Neural cell (in vitro differentiated cells): Measurements from ENCODE around the gene NRF1. TPM values are rescaled to one million over a fixed set of nuclear protein-coding genes. Genes with fewer than 3 reads are reported as not detected.

Source experiments
- H2AFZ ChIP-seq: fragments of 200-600, 300-800 bp; sonication (generic), shearing (Covaris generic); 2 replicates; pipeline ENCODE4 v1.6.0; 2014; ENCODE audit warnings: low read depth, mild to moderate bottlenecking, antibody characterized with exemption, low read length, moderate library complexity
- H3F3A ChIP-seq: fragments of 200-600 bp; shearing (Covaris generic); 2 replicates; pipeline ENCODE4 v1.6.1; 2016; ENCODE audit warnings: mild to moderate bottlenecking, moderate library complexity, mixed read lengths, antibody characterized with exemption, low read length; ENCODE audit not compliant: insufficient read depth, poor library complexity, severe bottlenecking
- H3K27ac ChIP-seq: fragments of 200-600, 300-800 bp; sonication (generic), shearing (Covaris generic); 2 replicates; pipeline ENCODE4 v1.5.1; 2014; ENCODE audit warnings: mild to moderate bottlenecking, low read length, moderate library complexity
- H3K27me3 ChIP-seq: fragments of 300-800, 200-600 bp; sonication (generic), shearing (Covaris generic); 2 replicates; pipeline ENCODE4 v1.6.0; 2014; ENCODE audit warnings: mild to moderate bottlenecking, low read depth, low read length, moderate library complexity; ENCODE audit not compliant: insufficient read depth
- H3K36me3 ChIP-seq: fragments of 300-800, 200-600 bp; sonication (generic), shearing (Covaris generic); 2 replicates; pipeline ENCODE4 v1.5.1; 2014; ENCODE audit warnings: mild to moderate bottlenecking, antibody characterized with exemption, low read length, moderate library complexity; ENCODE audit not compliant: insufficient read depth
- H3K4me2 ChIP-seq: fragments of 300-800, 200-600 bp; sonication (generic), shearing (Covaris generic); 2 replicates; pipeline ENCODE4 v1.6.0; 2014; ENCODE audit warnings: mild to moderate bottlenecking, low read length
- H3K4me3 ChIP-seq: fragments of 300-800, 200-600 bp; sonication (generic), shearing (Covaris generic); 2 replicates; pipeline ENCODE4 v1.5.1; 2014; ENCODE audit warnings: mild to moderate bottlenecking, low read length, moderate library complexity
- H3K79me2 ChIP-seq: fragments of 200-600 bp; shearing (Covaris generic); replicated peaks from 2 replicates; pipeline ENCODE4 v1.6.0; 2014; ENCODE audit warnings: mild to moderate bottlenecking, low read length, moderate library complexity; ENCODE audit not compliant: insufficient read depth
- H3K9ac ChIP-seq: fragments of 300-800, 200-600 bp; sonication (generic), shearing (Covaris generic); 2 replicates; pipeline ENCODE4 v1.6.1; 2016; ENCODE audit warnings: mild to moderate bottlenecking, low read length, mixed read lengths
- H3K9me2 ChIP-seq: fragments of 200-600 bp; shearing (Covaris generic); 2 replicates; pipeline ENCODE4 v1.6.1; 2016; ENCODE audit warnings: mild to moderate bottlenecking, low read length, mixed read lengths; ENCODE audit not compliant: insufficient read depth
- H3K9me3 ChIP-seq: fragments of 200-600, 300-800 bp; sonication (generic), shearing (Covaris generic); 2 replicates; pipeline ENCODE4 v1.6.1; 2016; ENCODE audit warnings: mild to moderate bottlenecking, mixed run types, low read length, moderate library complexity, mixed read lengths
- H4K20me1 ChIP-seq: fragments of 200-600 bp; shearing (Covaris generic); 2 replicates; pipeline ENCODE4 v1.6.1; 2016; ENCODE audit warnings: mild to moderate bottlenecking, mixed run types; ENCODE audit not compliant: insufficient read depth
- EP300 ChIP-seq: fragments of 450-650 bp; conservative IDR thresholded peaks from 2 replicates; pipeline ENCODE4 v1.6.1; 2014; ENCODE audit warnings: antibody characterized with exemption, mild to moderate bottlenecking, moderate library complexity; ENCODE audit not compliant: poor library complexity, severe bottlenecking
- EZH2 ChIP-seq: fragments of 200-600, 300-800 bp; shearing (Covaris generic), sonication (generic); IDR thresholded peaks from 2 replicates; pipeline ENCODE4 v1.6.1; 2014; ENCODE audit warnings: antibody characterized with exemption, low read length, borderline replicate concordance, mild to moderate bottlenecking; ENCODE audit not compliant: insufficient read depth, poor library complexity, severe bottlenecking
- MXI1 ChIP-seq: fragments of 450-650 bp; conservative IDR thresholded peaks from 2 replicates; pipeline ENCODE4 v1.6.1; 2014; ENCODE audit warnings: antibody characterized with exemption, mild to moderate bottlenecking; ENCODE audit not compliant: poor library complexity, severe bottlenecking
- POLR2AphosphoS5 ChIP-seq: IDR thresholded peaks from 2 replicates; pipeline ENCODE4 v1.6.1; 2012
- RAD21 ChIP-seq: fragments of 450-650 bp; conservative IDR thresholded peaks from 2 replicates; pipeline ENCODE4 v1.6.1; 2014; ENCODE audit warnings: antibody characterized with exemption, mild to moderate bottlenecking, moderate library complexity
- SMC3 ChIP-seq: fragments of 450-650 bp; conservative IDR thresholded peaks from 2 replicates; pipeline ENCODE4 v1.6.1; 2014; ENCODE audit warnings: antibody characterized with exemption, mild to moderate bottlenecking, moderate library complexity; ENCODE audit not compliant: poor library complexity
- TAF1 ChIP-seq: IDR thresholded peaks from 2 replicates; pipeline ENCODE4 v1.6.1; 2012; ENCODE audit warnings: low read depth
- polyA plus RNA-seq: library from polyadenylated mRNA; depleted of rRNA; stranded (reverse); fragments of >200 nt; gene quantifications from 2 replicates; pipeline ENCODE4 v1.2.3, GENCODE V29; 2014
- TF ChIP-seq, protein P1 (sequence below): fragments of 450-650 bp; IDR thresholded peaks from 2 replicates; pipeline ENCODE4 v1.5.1; 2014; ENCODE audit warnings: antibody characterized with exemption, mild to moderate bottlenecking, moderate library complexity; ENCODE audit not compliant: poor library complexity, severe bottlenecking
- TF ChIP-seq, protein P2 (sequence below): IDR thresholded peaks from 2 replicates; pipeline ENCODE4 v1.6.1; 2012; ENCODE audit warnings: borderline replicate concordance

The NRF1 gene
- polyA plus RNA-seq, 1 donor from 2014 or later, result 13.2 TPM

DNA sequence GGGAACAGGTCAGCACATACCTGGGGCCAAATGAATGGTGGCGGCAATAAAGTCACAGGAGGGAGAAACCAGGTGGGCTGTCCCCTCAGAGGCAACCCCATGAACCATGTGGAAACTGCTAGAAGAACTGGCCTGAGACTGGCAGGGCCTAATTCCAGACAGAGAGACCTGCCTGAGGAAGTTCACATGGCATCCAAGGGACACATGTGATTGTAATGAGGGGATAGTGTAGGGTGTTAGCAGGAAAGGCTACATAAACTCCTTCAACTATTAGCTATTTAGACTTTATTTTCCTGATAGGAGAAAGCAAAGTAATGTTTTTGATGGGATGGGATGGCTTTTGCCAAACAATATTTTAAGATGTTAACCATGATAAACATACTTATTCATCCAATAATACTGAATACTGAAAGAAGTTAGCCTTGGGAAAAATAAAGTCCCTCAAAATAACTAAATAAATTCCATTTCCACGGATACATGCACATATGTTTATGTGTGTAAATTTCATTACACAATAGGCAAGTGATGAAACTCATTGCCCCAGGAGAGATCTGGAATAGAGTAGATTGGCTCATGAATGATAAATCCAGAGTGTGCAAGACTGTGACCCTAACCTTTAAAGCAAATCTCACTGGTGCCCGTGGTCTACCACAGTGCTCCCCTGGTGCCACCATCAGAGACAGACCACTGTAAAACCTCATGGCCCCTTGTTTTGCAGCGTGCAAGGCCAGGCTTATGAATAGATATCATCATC is 137.0 kb downstream of the NRF1 start:
- no peaks in the 10 kb centered on the region for H3K36me3 ChIP-seq
- no peaks in the 10 kb centered on the region for H3K9me3 ChIP-seq
- H3K27me3 ChIP-seq, result no peaks in the 10 kb centered on the region
- H3K27ac ChIP-seq, result no peak overlapping the region
- no peaks in the 10 kb centered on the region for H3K79me2 ChIP-seq
- H3F3A ChIP-seq, result no peaks in the 10 kb centered on the region
- no peak overlapping the region for H3K9ac ChIP-seq
- TF ChIP-seq EP300 (no peak), SMC3 (no peak), EZH2 (no peak), MXI1 (no peak), RAD21 (no peak), TAF1 (no peak), POLR2AphosphoS5 (no peak)
- TF ChIP-seq, protein P1, sequence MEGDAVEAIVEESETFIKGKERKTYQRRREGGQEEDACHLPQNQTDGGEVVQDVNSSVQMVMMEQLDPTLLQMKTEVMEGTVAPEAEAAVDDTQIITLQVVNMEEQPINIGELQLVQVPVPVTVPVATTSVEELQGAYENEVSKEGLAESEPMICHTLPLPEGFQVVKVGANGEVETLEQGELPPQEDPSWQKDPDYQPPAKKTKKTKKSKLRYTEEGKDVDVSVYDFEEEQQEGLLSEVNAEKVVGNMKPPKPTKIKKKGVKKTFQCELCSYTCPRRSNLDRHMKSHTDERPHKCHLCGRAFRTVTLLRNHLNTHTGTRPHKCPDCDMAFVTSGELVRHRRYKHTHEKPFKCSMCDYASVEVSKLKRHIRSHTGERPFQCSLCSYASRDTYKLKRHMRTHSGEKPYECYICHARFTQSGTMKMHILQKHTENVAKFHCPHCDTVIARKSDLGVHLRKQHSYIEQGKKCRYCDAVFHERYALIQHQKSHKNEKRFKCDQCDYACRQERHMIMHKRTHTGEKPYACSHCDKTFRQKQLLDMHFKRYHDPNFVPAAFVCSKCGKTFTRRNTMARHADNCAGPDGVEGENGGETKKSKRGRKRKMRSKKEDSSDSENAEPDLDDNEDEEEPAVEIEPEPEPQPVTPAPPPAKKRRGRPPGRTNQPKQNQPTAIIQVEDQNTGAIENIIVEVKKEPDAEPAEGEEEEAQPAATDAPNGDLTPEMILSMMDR, result no peak
- TF ChIP-seq, protein P2, sequence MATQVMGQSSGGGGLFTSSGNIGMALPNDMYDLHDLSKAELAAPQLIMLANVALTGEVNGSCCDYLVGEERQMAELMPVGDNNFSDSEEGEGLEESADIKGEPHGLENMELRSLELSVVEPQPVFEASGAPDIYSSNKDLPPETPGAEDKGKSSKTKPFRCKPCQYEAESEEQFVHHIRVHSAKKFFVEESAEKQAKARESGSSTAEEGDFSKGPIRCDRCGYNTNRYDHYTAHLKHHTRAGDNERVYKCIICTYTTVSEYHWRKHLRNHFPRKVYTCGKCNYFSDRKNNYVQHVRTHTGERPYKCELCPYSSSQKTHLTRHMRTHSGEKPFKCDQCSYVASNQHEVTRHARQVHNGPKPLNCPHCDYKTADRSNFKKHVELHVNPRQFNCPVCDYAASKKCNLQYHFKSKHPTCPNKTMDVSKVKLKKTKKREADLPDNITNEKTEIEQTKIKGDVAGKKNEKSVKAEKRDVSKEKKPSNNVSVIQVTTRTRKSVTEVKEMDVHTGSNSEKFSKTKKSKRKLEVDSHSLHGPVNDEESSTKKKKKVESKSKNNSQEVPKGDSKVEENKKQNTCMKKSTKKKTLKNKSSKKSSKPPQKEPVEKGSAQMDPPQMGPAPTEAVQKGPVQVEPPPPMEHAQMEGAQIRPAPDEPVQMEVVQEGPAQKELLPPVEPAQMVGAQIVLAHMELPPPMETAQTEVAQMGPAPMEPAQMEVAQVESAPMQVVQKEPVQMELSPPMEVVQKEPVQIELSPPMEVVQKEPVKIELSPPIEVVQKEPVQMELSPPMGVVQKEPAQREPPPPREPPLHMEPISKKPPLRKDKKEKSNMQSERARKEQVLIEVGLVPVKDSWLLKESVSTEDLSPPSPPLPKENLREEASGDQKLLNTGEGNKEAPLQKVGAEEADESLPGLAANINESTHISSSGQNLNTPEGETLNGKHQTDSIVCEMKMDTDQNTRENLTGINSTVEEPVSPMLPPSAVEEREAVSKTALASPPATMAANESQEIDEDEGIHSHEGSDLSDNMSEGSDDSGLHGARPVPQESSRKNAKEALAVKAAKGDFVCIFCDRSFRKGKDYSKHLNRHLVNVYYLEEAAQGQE, result no peak
- H3K4me2 ChIP-seq, result no peak overlapping the region
- no peak overlapping the region for H3K4me3 ChIP-seq
- H4K20me1 ChIP-seq, result no peaks in the 10 kb centered on the region
- H2AFZ ChIP-seq, result no peak overlapping the region
- H3K9me2 ChIP-seq, result no peaks in the 10 kb centered on the region

GRCh38 chr7:129750091-129750490 is 138.6 kb downstream of the NRF1 start:
- H3K9me2 ChIP-seq, result no peaks in the 10 kb centered on the region
- H3K4me3 ChIP-seq, result no peak overlapping the region
- H2AFZ ChIP-seq, result no peak overlapping the region
- no peaks in the 10 kb centered on the region for H3K9me3 ChIP-seq
- H4K20me1 ChIP-seq, result no peaks in the 10 kb centered on the region
- TF ChIP-seq SMC3, result no peak
- TF ChIP-seq EP300, result no peak
- TF ChIP-seq MXI1, result no peak
- no peak for TF ChIP-seq TAF1
- TF ChIP-seq, protein P2, result no peak
- TF ChIP-seq, protein P1, result no peak
- no peaks in the 10 kb centered on the region for H3K27me3 ChIP-seq
- no peak overlapping the region for H3K9ac ChIP-seq
- H3F3A ChIP-seq, result no peaks in the 10 kb centered on the region
- H3K79me2 ChIP-seq, result no peaks in the 10 kb centered on the region
- no peak overlapping the region for H3K27ac ChIP-seq
- H3K4me2 ChIP-seq, result no peak overlapping the region
- no peaks in the 10 kb centered on the region for H3K36me3 ChIP-seq
